ENCODE data around the gene CSNK1E. TPM values are rescaled to one million over a fixed set of nuclear protein-coding genes. Genes with fewer than 3 reads are reported as not detected.
A peak's percentile ranks its signal among the peaks of the same experiment; 100 is the strongest.

Gene CSNK1E
- total and polyA plus RNA-seq, 2 experiments from 2014 or later: 46.9 to 130 TPM

DNA sequence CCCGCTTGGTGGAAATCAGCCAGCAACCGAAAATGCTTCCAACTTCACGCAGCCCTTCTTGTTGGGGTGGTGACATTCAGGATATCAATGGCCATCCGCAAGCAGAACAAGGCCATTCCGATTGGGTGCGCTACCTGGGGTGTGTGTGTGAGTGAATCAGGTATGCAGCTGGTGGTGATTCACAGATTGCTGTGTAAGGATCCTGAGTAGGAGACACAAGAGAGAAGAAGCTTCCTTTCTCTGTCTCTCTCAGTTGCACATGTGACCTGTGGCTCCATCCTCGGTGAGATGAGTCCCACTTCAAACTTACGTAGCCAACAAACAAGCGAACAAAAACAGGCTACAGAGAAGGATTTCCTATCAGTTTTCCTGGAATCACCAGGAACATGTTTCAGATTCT is 34.8 kb downstream of the CSNK1E start:
- Histone ChIP-seq H3F3A (ENCODE audit: insufficient read depth) (peaks cover 34% of the 10 kb centered on the region), H2AFZ (no peak overlapping the region), H3K4me2 (ENCODE audit: unreplicated experiment) (no peak overlapping the region), H3K4me3 (no peak overlapping the region), H3K9me2 (ENCODE audit: insufficient read depth) (no peaks in the 10 kb centered on the region), H3K36me3 (ENCODE audit: low read depth) (no peaks in the 10 kb centered on the region), H3K27me3 (replicated peaks; ENCODE audit: insufficient read depth) (no peaks in the 10 kb centered on the region), H4K20me1 (ENCODE audit: insufficient read depth) (no peaks in the 10 kb centered on the region), H3K4me1 (ENCODE audit: insufficient read depth) (peaks cover 26% of the 10 kb centered on the region), H3K9ac (no peak overlapping the region), H3K27ac (peak overlapping the region; percentile 95), H3K9me3 (ENCODE audit: low read depth) (no peaks in the 10 kb centered on the region), H3K79me2 (ENCODE audit: insufficient read depth) (no peaks in the 10 kb centered on the region)
- DNase-seq: no peak
- in situ Hi-C loops (cut with MboI): no loop called here
- WGBS, 2 experiments (ENCODE audit: low coverage in 1 of 2, low lambda C conversion rate in 2 of 2, missing lambda C conversion rate in 2 of 2): 86 to 87% methylated on average over 9 of the region's 9 CpGs
- TF ChIP-seq EZH2phosphoT487 (IDR thresholded peaks at IDR 0.05; ENCODE audit: insufficient read depth, low read depth): no peak
- no peak for TF ChIP-seq EZH2 (IDR thresholded peaks at IDR 0.05; ENCODE audit: insufficient read depth, poor library complexity, severe bottlenecking)

DNA sequence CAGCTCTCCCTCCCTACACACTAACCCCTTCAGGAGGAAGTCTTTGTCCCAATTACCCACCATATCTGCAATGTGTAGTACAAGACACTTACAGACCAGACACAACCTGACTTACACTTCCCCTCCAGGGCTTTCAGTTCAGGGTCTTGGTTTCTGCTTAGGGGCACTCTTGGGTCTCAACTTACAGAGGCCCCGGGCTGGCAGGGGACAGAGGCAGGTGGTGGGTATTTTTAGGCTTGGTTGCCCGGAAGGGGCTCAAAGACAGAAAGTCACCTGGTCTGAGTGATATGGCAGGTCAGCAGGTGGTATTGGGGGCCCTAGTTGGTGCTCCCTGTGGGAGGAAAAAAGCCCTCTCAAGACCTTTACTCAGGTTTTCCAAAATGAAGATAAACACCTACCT is 41.1 kb downstream of the CSNK1E start:
- Histone ChIP-seq H4K20me1 (ENCODE audit: insufficient read depth) (no peaks in the 10 kb centered on the region), H3K27me3 (replicated peaks; ENCODE audit: insufficient read depth) (no peaks in the 10 kb centered on the region), H3K4me2 (ENCODE audit: unreplicated experiment) (no peak overlapping the region), H3K9me3 (ENCODE audit: low read depth) (no peaks in the 10 kb centered on the region), H2AFZ (no peak overlapping the region), H3K36me3 (ENCODE audit: low read depth) (no peaks in the 10 kb centered on the region), H3F3A (ENCODE audit: insufficient read depth) (peaks cover 1% of the 10 kb centered on the region), H3K9me2 (ENCODE audit: insufficient read depth) (no peaks in the 10 kb centered on the region), H3K4me1 (ENCODE audit: insufficient read depth) (peaks cover 15% of the 10 kb centered on the region), H3K9ac (no peak overlapping the region), H3K4me3 (no peak overlapping the region), H3K27ac (no peak overlapping the region), H3K79me2 (ENCODE audit: insufficient read depth) (peaks cover 16% of the 10 kb centered on the region)
- no peak for DNase-seq
- no peak for TF ChIP-seq EZH2 (IDR thresholded peaks at IDR 0.05; ENCODE audit: insufficient read depth, poor library complexity, severe bottlenecking)
- no peak for TF ChIP-seq EZH2phosphoT487 (IDR thresholded peaks at IDR 0.05; ENCODE audit: insufficient read depth, low read depth)
- 68% methylated on average over 2 of the region's 2 CpGs for WGBS, 2 experiments (ENCODE audit: low coverage in 1 of 2, low lambda C conversion rate in 2 of 2, missing lambda C conversion rate in 2 of 2)
- in situ Hi-C loops (cut with MboI): no loop called here

DNA sequence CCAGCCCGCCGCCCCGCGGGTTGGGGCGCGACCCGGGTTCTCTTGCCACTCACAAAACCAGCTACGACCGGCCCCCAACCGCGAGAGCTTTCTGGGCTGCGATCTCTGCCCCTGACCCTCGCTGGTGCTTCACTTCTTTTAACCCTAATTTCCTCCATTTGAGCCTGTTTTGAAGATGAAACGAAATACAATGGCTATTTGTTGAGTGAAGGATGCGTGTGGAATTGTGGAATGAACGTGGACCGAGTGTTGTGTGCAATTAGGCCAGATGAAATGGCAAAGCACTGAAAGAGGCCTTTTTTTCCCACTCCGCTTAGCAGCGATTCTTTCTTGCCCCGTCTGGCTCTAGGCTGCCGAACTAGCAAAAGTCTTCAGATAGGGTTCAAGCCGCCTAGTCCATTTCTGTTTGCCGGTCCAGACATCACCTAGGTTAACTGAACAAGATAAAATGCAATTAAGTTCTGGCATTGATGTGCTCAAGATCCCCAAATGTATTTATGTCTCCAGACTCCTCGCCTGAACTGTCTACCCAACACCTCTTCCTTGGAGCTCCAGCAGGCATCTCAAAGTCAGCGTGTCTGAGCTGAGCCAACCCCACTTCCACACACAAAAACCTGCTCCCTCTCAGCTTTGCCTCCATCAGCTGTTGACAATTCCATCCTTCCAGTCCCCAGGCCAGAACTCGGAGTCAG is 44.0 kb downstream of the CSNK1E start:
- Histone ChIP-seq H3K9ac (peak overlapping the region; percentile 91), H3F3A (ENCODE audit: insufficient read depth) (peaks cover 6% of the 10 kb centered on the region), H3K9me2 (ENCODE audit: insufficient read depth) (no peaks in the 10 kb centered on the region), H2AFZ (peak overlapping the region; percentile 97), H3K4me2 (ENCODE audit: unreplicated experiment) (peak overlapping the region; percentile 85), H3K9me3 (ENCODE audit: low read depth) (no peaks in the 10 kb centered on the region), H3K4me3 (peak overlapping the region; percentile 77), H3K79me2 (ENCODE audit: insufficient read depth) (peaks cover 45% of the 10 kb centered on the region), H3K4me1 (ENCODE audit: insufficient read depth) (peaks cover 28% of the 10 kb centered on the region), H3K27ac (peak overlapping the region; percentile 73), H4K20me1 (ENCODE audit: insufficient read depth) (no peaks in the 10 kb centered on the region), H3K36me3 (ENCODE audit: low read depth) (no peaks in the 10 kb centered on the region), H3K27me3 (replicated peaks; ENCODE audit: insufficient read depth) (no peaks in the 10 kb centered on the region)
- DNase-seq: peak; percentile 57
- 9 to 12% methylated on average over 19 to 26 of the region's 26 CpGs for WGBS, 2 experiments (ENCODE audit: low coverage in 1 of 2, low lambda C conversion rate in 2 of 2, missing lambda C conversion rate in 2 of 2)
- TF ChIP-seq EZH2 (IDR thresholded peaks at IDR 0.05; ENCODE audit: insufficient read depth, poor library complexity, severe bottlenecking) (no peak), EZH2phosphoT487 (IDR thresholded peaks at IDR 0.05; ENCODE audit: insufficient read depth, low read depth) (no peak)
- in situ Hi-C loops (cut with MboI): no loop called here

DNA sequence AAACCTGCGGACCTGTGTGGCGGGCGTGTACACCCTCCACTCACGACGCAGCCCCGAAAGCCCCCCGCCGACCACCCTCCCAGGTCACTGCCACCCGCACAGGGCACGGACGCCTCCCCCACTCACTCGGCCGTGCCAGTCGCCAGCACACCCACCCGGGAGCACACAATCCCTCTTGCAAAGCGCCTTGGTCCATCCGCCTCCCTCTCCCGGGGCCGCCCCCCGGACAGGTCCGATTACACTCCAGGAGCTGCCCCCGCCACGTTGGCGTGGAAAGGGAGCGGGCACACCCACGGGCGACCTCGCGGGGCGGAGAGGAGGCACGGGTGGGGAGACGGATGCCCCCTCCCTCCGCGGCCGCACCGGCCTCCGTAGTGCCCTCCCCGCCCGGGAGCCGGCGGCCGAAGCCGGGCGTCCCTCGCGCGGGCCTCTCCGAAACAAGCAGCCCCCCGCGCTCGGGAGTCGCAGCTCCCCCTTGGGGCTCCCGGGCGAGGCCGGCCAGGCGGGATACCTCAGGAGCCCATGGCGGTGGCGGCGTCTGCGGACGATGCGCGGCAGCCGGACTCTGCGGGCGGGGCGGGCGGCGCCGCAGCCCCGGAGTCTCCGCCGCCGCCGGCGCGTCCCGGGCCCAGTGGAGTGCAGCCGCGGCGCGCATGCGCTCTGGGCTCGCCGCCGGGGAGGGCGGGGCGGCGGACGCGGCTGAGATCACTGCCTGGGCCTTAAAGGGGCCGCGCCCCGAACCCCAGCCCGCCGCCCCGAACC is 44.7 kb downstream of the CSNK1E start, which contains the start of gene TMEM184B:
TMEM184B (minus strand) TSS at position 638 of the 762 bp plus-strand sequence. CDS start 25,049 bp downstream, outside the sequence.
- Histone ChIP-seq H4K20me1 (ENCODE audit: insufficient read depth) (no peaks in the 10 kb centered on the region; the same call in 1 of the 2 replicates), H3K79me2 (ENCODE audit: insufficient read depth) (peaks cover 52% of the 10 kb centered on the region), H3K4me1 (ENCODE audit: insufficient read depth) (peaks cover 28% of the 10 kb centered on the region), H3K27ac (peak within 1 kb of the TSS; percentile 73), H3K36me3 (ENCODE audit: low read depth) (no peaks in the 10 kb centered on the region), H3K9me2 (ENCODE audit: insufficient read depth) (no peaks in the 10 kb centered on the region), H3K4me2 (ENCODE audit: unreplicated experiment) (peak within 1 kb of the TSS; percentile 89), H2AFZ (peak within 1 kb of the TSS; percentile 97), H3K9me3 (ENCODE audit: low read depth) (no peaks in the 10 kb centered on the region), H3K4me3 (peak within 1 kb of the TSS; percentile 77), H3F3A (ENCODE audit: insufficient read depth) (peaks cover 6% of the 10 kb centered on the region), H3K9ac (peak within 1 kb of the TSS; percentile 91), H3K27me3 (replicated peaks; ENCODE audit: insufficient read depth) (no peaks in the 10 kb centered on the region)
- WGBS, 2 experiments (ENCODE audit: low coverage in 1 of 2, low lambda C conversion rate in 2 of 2, missing lambda C conversion rate in 2 of 2): 1% methylated on average over 34 to 84 of the region's 97 CpGs
- DNase-seq: peak; percentile 89
- in situ Hi-C loops (cut with MboI): no loop called here
- TF ChIP-seq EZH2 (IDR thresholded peaks at IDR 0.05; ENCODE audit: insufficient read depth, poor library complexity, severe bottlenecking) (no peak), EZH2phosphoT487 (IDR thresholded peaks at IDR 0.05; ENCODE audit: insufficient read depth, low read depth) (no peak)

All from GM23248 (cell line).